Uterus (tissue), 4 donors: ENCODE data around the gene HNRNPUL2. TPM values are rescaled to one million over a fixed set of nuclear protein-coding genes. Genes with fewer than 3 reads are reported as not detected.

ENCODE experiments used
- DNase-seq, 2 donors: peaks; one replicate each; pipeline ENCODE4 v3.0.0-alpha.2; 2019 to 2020
- H3K27ac ChIP-seq, 2 donors: fragments of 200-600 bp; sonication (generic); 1 replicate in 1 of 2; 2 replicates in 1 of 2; pipeline ENCODE4 v1.5.1; 2016 to 2018
- H3K27me3 ChIP-seq, 2 donors: fragments of 200-600 bp; sonication (generic); one replicate each; pipeline ENCODE4 v1.5.1; 2018 to 2019; ENCODE audit warnings: control low read depth in 1 of 2
- H3K36me3 ChIP-seq, 2 donors: fragments of 200-600 bp; sonication (generic); one replicate each; pipeline ENCODE4 v1.5.1; 2019; ENCODE audit warnings: control low read depth in 1 of 2
- H3K4me1 ChIP-seq, 2 donors: fragments of 200-600 bp; sonication (generic); one replicate each; pipeline ENCODE4 v1.5.1; 2018 to 2019; ENCODE audit warnings: control low read depth in 1 of 2
- H3K4me3 ChIP-seq, 2 donors: fragments of 200-600 bp; sonication (generic); 1 replicate in 1 of 2; 2 replicates in 1 of 2; pipeline ENCODE4 v1.5.1; 2018 to 2019; ENCODE audit warnings: mild to moderate bottlenecking in 1 of 2
- H3K9me3 ChIP-seq, 2 donors: fragments of 200-600 bp; sonication (generic); one replicate each; pipeline ENCODE4 v1.5.1; 2019; ENCODE audit warnings: control low read depth in 1 of 2
- POLR2A ChIP-seq, 2 donors: fragments of 450-650 bp; IDR thresholded peaks; one replicate each; pipeline ENCODE4 v1.6.1; 2016; ENCODE audit warnings: antibody characterized with exemption in 2 of 2, mild to moderate bottlenecking in 1 of 2, moderate library complexity in 1 of 2
- intact Hi-C: fragments of 100-400 bp; cut with DNase I; formaldehyde crosslinking; loops from one replicate; pipeline ENCODE4 v1.15.1; 2023; ENCODE audit warnings: low total_unique reads
- total RNA-seq, 4 donors: library from RNA; depleted of rRNA in 3 of 4; stranded (reverse); fragments of >200 nt in 3 of 4; gene quantifications; one replicate each; pipeline versions ENCODE4 v1.1.0 to v1.2.4, GENCODE V29; 2014 to 2023
- TF ChIP-seq, protein P1 (sequence below), 4 experiments: fragments of 200-600 bp in 2 of 4; fragments of 450-650 bp in 2 of 4; sonication (generic) in 2 of 4; IDR thresholded peaks; one replicate each; pipeline ENCODE4 v1.5.1; 2016 to 2019; ENCODE audit warnings: antibody characterized with exemption in 4 of 4, mild to moderate bottlenecking in 2 of 4, moderate library complexity in 1 of 4
- donor health status: DM: yes; HTN: yes; CAD: no.

HNRNPUL2 gene
- total RNA-seq, 4 donors from 2014 or later, result 17.7 to 58.3 (median 21.3) TPM

DNA sequence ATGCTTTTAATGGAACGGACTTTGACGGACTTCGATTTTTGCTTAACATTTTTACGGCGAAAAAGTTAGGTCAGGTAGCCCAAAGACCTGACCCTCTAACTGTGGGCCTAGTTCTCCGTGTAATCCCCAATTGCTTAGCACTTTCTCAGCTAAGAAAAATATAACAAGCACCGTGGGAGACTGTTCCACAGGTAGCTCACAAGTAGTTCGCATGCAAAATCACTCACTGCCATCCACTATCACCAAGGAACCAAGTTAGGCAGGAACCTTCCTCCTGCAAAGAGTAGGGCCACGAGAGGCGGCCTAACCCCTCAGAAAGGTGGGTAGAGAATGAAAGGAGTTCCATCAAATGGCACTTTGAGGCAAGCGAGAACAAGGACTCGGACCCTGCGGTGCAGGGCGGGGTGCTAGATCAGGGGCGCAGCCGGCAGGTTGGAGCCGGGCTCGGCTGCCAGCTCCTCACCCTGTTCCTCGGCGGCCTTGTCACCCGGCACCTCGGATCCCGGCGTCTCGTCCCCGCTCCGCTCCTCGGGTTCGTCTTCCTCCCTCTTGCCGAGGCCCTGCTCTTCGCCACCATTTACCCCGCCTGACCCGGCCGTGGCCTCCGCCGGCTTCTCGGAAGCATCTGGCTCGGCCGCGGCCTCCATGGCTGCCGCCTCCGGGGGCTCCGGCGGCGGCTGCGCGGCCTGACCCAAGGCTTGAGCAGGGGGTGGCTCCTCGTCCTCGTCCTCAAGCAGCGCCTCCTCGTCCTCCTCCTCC is 922 bp downstream of the HNRNPUL2 start:
- no peaks in the 10 kb centered on the region for H3K9me3 ChIP-seq
- intact Hi-C loops, result no loop called here
- no peaks in the 10 kb centered on the region for H3K36me3 ChIP-seq
- TF ChIP-seq POLR2A (IDR thresholded peaks at IDR 0.05), result no peak
- TF ChIP-seq, protein P1, sequence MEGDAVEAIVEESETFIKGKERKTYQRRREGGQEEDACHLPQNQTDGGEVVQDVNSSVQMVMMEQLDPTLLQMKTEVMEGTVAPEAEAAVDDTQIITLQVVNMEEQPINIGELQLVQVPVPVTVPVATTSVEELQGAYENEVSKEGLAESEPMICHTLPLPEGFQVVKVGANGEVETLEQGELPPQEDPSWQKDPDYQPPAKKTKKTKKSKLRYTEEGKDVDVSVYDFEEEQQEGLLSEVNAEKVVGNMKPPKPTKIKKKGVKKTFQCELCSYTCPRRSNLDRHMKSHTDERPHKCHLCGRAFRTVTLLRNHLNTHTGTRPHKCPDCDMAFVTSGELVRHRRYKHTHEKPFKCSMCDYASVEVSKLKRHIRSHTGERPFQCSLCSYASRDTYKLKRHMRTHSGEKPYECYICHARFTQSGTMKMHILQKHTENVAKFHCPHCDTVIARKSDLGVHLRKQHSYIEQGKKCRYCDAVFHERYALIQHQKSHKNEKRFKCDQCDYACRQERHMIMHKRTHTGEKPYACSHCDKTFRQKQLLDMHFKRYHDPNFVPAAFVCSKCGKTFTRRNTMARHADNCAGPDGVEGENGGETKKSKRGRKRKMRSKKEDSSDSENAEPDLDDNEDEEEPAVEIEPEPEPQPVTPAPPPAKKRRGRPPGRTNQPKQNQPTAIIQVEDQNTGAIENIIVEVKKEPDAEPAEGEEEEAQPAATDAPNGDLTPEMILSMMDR (IDR thresholded peaks at IDR 0.05), result no peak
- no peaks in the 10 kb centered on the region for H3K27me3 ChIP-seq
- peak overlapping the region; percentile 51 to 74 for H3K4me3 ChIP-seq
- DNase-seq, result peak in 1 of 2 donors; percentile 40
- H3K4me1 ChIP-seq, result peaks cover 12 to 13% of the 10 kb centered on the region in 2 donors
- H3K27ac ChIP-seq, result peak overlapping the region; percentile 87 to 92

DNA sequence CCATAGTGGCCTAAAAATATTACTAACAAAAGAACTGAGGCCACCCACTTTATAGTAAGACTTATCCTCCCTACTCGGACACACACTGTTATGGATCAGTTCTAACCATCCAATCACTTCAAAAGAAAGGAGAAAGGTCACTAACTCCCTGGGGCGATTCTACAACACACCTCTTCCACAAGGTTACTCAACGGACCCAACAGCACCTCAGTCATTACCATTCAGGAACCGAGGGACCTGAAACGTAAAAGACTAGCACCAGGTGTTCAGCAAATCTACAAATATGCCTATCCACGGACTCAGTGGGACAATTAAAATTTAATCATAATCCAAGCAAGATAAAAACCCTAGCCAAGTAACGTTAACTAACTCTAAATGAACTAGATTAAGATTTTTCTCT is 1.6 kb downstream of the HNRNPUL2 start:
- no peak for DNase-seq
- H3K4me3 ChIP-seq, result peak overlapping the region; percentile 51 to 74
- H3K9me3 ChIP-seq, result no peaks in the 10 kb centered on the region
- intact Hi-C loops, result no loop called here
- H3K27ac ChIP-seq, result peak overlapping the region; percentile 87 to 92
- H3K36me3 ChIP-seq, result no peaks in the 10 kb centered on the region
- no peaks in the 10 kb centered on the region for H3K27me3 ChIP-seq
- H3K4me1 ChIP-seq, result peaks cover 12% of the 10 kb centered on the region in 2 donors
- no peak for TF ChIP-seq POLR2A (IDR thresholded peaks at IDR 0.05)
- TF ChIP-seq, protein P1 (IDR thresholded peaks at IDR 0.05), result no peak

DNA sequence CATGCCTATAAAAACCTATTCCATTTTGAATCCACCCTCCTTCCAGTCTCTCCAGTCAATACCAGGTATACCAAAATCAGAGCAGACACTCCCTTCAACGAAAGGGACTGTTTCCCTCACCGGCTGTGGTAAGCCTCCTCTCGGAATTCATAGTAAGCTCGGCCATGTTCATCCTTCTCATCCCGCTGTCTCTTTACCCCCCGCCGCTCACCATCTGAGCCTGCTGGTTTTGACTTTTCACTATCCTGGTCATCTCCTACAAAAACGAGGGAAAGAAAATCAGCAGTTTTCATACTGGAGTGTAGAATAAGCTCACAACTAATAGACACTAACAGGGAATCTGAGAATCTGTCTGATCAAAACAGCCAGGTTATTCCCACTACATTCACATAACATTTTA is 3.1 kb downstream of the HNRNPUL2 start:
- H3K4me3 ChIP-seq, result peak overlapping the region; percentile 51 to 74
- TF ChIP-seq, protein P1 (IDR thresholded peaks at IDR 0.05), result no peak
- no peak for TF ChIP-seq POLR2A (IDR thresholded peaks at IDR 0.05)
- H3K4me1 ChIP-seq, result peaks cover 0 to 12% of the 10 kb centered on the region in 2 donors
- intact Hi-C loops, result no loop called here
- no peaks in the 10 kb centered on the region for H3K27me3 ChIP-seq
- no peaks in the 10 kb centered on the region for H3K9me3 ChIP-seq
- H3K36me3 ChIP-seq, result no peaks in the 10 kb centered on the region
- H3K27ac ChIP-seq, result peak overlapping the region in 1 of 2 donors; percentile 87
- DNase-seq, result no peak

DNA sequence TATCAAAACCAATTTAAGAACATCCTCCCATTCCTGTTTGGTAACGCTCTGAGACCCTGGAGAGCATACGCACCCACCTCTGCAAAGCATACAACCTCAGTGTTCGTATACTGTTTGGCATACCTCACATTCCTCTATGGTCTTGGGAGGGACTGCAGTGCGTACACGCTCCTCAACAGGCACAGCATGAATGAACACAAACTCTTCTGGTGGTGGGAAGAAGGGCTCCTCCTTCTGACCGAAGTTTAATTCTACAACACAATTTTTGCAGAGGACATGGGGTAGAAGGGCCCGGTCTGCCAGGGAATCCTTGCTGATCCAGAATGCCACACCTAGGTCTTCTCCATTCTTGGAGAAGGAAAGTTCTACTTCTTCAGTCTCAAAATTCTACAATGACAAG is 5.3 kb downstream of the HNRNPUL2 start:
- H3K9me3 ChIP-seq, result no peaks in the 10 kb centered on the region
- no peaks in the 10 kb centered on the region for H3K36me3 ChIP-seq
- H3K4me3 ChIP-seq, result no peak overlapping the region
- peaks cover 0 to 12% of the 10 kb centered on the region in 2 donors for H3K4me1 ChIP-seq
- no peaks in the 10 kb centered on the region for H3K27me3 ChIP-seq
- TF ChIP-seq, protein P1 (IDR thresholded peaks at IDR 0.05), result no peak
- H3K27ac ChIP-seq, result no peak overlapping the region
- no peak for DNase-seq
- intact Hi-C loops, result no loop called here

DNA sequence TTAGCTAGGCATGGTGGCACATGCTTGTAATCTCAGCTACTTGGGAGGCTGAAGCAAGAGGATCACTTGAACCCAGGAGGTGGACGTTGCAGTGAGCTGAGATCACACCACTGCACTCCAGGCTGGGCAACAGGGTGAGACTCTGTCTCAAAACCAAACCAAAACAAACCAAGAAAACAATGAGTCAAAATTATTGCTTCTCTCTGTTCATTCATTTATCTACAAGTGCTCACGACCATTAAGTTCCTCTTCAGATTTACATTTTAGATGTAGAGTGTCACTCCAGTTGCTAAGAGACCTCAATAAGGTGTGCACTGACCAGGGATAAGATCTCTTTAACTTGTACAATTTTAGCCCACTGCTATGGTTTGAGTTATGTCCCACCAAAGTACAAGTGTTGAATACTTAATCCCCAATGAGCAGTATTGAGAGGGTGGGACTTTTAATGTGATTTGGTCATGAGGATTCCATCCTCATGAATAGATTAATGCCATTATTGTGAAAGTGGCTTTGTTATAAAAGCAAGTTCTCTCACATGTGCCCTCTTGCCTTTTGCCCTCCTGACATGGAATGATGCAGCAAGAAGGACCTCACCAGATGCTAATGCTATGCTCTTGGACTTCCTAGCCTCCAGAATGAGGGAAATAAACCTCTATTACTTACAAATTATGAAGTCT is 7.8 kb downstream of the HNRNPUL2 start:
- intact Hi-C loops, result no loop called here
- H3K27me3 ChIP-seq, result no peaks in the 10 kb centered on the region
- TF ChIP-seq, protein P1 (IDR thresholded peaks at IDR 0.05), result no peak
- no peak for TF ChIP-seq POLR2A (IDR thresholded peaks at IDR 0.05)
- no peaks in the 10 kb centered on the region for H3K9me3 ChIP-seq
- H3K36me3 ChIP-seq, result no peaks in the 10 kb centered on the region
- H3K4me3 ChIP-seq, result no peak overlapping the region
- H3K27ac ChIP-seq, result no peak overlapping the region
- no peaks in the 10 kb centered on the region for H3K4me1 ChIP-seq
- no peak for DNase-seq
